B cell (primary cell): ENCODE results near the gene RAPGEF5.

Experiments
- CTCF ChIP-seq: fragments of 200-600 bp; IDR thresholded peaks from one replicate; pipeline ENCODE4 v1.8.0; 2022; ENCODE audit warnings: antibody characterized with exemption, mild to moderate bottlenecking
- EZH2 ChIP-seq: IDR thresholded peaks from 2 replicates; pipeline ENCODE4 v1.6.1; 2012; ENCODE audit warnings: borderline replicate concordance, low read depth, mild to moderate bottlenecking, moderate library complexity, low read length; ENCODE audit not compliant: insufficient read depth, poor library complexity, severe bottlenecking

DNA sequence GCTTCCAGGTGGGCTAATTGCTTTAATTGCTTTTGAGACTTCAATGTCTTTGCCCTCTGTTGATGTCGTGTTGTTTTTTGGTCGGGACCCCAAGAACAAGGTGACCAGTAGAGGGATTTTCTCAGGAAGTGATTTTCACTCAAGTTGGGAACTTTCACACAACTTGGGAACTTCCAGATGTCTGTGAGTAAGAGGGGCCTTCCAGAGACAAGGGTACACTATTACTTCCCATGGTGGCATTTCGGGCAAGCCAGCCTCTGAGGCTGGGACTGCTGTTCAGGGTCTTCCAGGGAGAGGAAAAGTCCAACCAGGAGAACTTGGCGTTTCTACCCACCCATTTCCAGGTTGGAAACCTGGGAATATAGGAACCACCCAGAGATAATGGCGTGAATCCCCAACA lies 241.3 kb downstream of the RAPGEF5 start:
- no peak for TF ChIP-seq CTCF
- no peak for TF ChIP-seq EZH2
